ENCODE data around the gene ITGB3BP.
"Not testable (repeated sequence)": the region's sequence is repeated elsewhere in the genome, so short reads cannot be mapped to it uniquely, and the experiment has no call there.

Gene ITGB3BP

GRCh38 chr1:63522891-63523728 lies at the start of gene ITGB3BP, which contains the start of gene EFCAB7:
TSS of gene ITGB3BP (minus strand) at chr1:63523225. CDS start at chr1:63523133, 92 bp downstream.
TSS of gene EFCAB7 (plus strand) at chr1:63523525. CDS start at chr1:63525573, 2,048 bp downstream.
- peak; percentile 97 for DNase-seq (ENCODE audit: low spot score)

- DNase-seq (ENCODE audit: low spot score), result not testable (repeated sequence)
Observed at GRCh38 chr1:63572686-63573085, 49.7 kb upstream of the ITGB3BP start.

GRCh38 chr1:63569640-63570316 lies 46.8 kb upstream of the ITGB3BP start:
- no peak for DNase-seq (ENCODE audit: low spot score)

- DNase-seq (ENCODE audit: low spot score), result no peak
Observed at GRCh38 chr1:63569068-63569467, 46.0 kb upstream of the ITGB3BP start.

GRCh38 chr1:63563745-63564144 lies 40.7 kb upstream of the ITGB3BP start:
- DNase-seq (ENCODE audit: low spot score), result no peak

- no peak for DNase-seq (ENCODE audit: low spot score)
Observed at GRCh38 chr1:63559357-63559756, 36.3 kb upstream of the ITGB3BP start.

GRCh38 chr1:63557365-63557987 lies 34.5 kb upstream of the ITGB3BP start:
- peak; percentile 37 for DNase-seq (ENCODE audit: low spot score)

- no peak for DNase-seq (ENCODE audit: low spot score)
Observed at GRCh38 chr1:63555480-63555879, 32.5 kb upstream of the ITGB3BP start.

- DNase-seq (ENCODE audit: low spot score), result no peak
Observed at GRCh38 chr1:63548877-63549276, 25.9 kb upstream of the ITGB3BP start.

GRCh38 chr1:63548303-63548702 lies 25.3 kb upstream of the ITGB3BP start:
- no peak for DNase-seq (ENCODE audit: low spot score)

GRCh38 chr1:63547621-63548294 lies 24.7 kb upstream of the ITGB3BP start:
- DNase-seq (ENCODE audit: low spot score), result no peak

- DNase-seq (ENCODE audit: low spot score), result peak; percentile 5
Observed at GRCh38 chr1:63545780-63546179, 22.8 kb upstream of the ITGB3BP start.

GRCh38 chr1:63537940-63538339 lies 14.9 kb upstream of the ITGB3BP start:
- peak; percentile 2 for DNase-seq (ENCODE audit: low spot score)

- no peak for DNase-seq (ENCODE audit: low spot score)
Observed at GRCh38 chr1:63537006-63537405, 14.0 kb upstream of the ITGB3BP start.

- DNase-seq (ENCODE audit: low spot score), result no peak
Observed at GRCh38 chr1:63534406-63534805, 11.4 kb upstream of the ITGB3BP start.

- DNase-seq (ENCODE audit: low spot score), result no peak
Observed at GRCh38 chr1:63533931-63534330, 10.9 kb upstream of the ITGB3BP start.

GRCh38 chr1:63532727-63533126 lies 9.7 kb upstream of the ITGB3BP start:
- no peak for DNase-seq (ENCODE audit: low spot score)

- DNase-seq (ENCODE audit: low spot score), result peak; percentile 3
Observed at GRCh38 chr1:63524201-63524600, 1.2 kb upstream of the ITGB3BP start.

GRCh38 chr1:63523738-63524137 lies 713 bp upstream of the ITGB3BP start:
- no peak for DNase-seq (ENCODE audit: low spot score)

- no peak for DNase-seq (ENCODE audit: low spot score)
Observed at GRCh38 chr1:63516629-63517028, 6.4 kb downstream of the ITGB3BP start.

GRCh38 chr1:63512584-63512983 lies 10.4 kb downstream of the ITGB3BP start:
- no peak for DNase-seq (ENCODE audit: low spot score)

- no peak for DNase-seq (ENCODE audit: low spot score)
Observed at GRCh38 chr1:63509718-63510117, 13.3 kb downstream of the ITGB3BP start.
